Neural progenitor cell (in vitro differentiated cells): ENCODE results near the gene CCDC106. TPM values are rescaled to one million over a fixed set of nuclear protein-coding genes. Genes with fewer than 3 reads are reported as not detected.

Source experiments
- DNase-seq: peaks from one replicate; pipeline ENCODE4 v3.0.0-alpha.2; 2016; ENCODE audit warnings: low spot score
- H2AFZ ChIP-seq: fragments of 200-600 bp; sonication (generic); replicated peaks from 2 replicates; pipeline ENCODE4 v1.6.1; 2016; ENCODE audit warnings: antibody characterized with exemption
- H3F3A ChIP-seq: fragments of 200-600 bp; sonication (generic); 2 replicates; pipeline ENCODE4 v1.6.1; 2016; ENCODE audit warnings: antibody characterized with exemption, low read depth
- H3K27ac ChIP-seq: fragments of 200-600 bp; sonication (generic); 2 replicates; pipeline ENCODE4 v1.5.1; 2016; ENCODE audit warnings: mild to moderate bottlenecking
- H3K27me3 ChIP-seq: fragments of 200-600 bp; sonication (generic); 2 replicates; pipeline ENCODE4 v1.6.1; 2016; ENCODE audit warnings: mild to moderate bottlenecking, moderate library complexity
- H3K36me3 ChIP-seq: fragments of 200-600 bp; sonication (generic); 2 replicates; pipeline ENCODE4 v1.5.1; 2016
- H3K4me1 ChIP-seq: fragments of 200-600 bp; sonication (generic); 2 replicates; pipeline ENCODE4 v1.6.1; 2016; ENCODE audit warnings: mixed run types
- H3K4me2 ChIP-seq: fragments of 200-600 bp; sonication (generic); 2 replicates; pipeline ENCODE4 v1.6.1; 2016
- H3K4me3 ChIP-seq: fragments of 200-600 bp; sonication (generic); 2 replicates; pipeline ENCODE4 v1.5.1; 2016
- H3K79me2 ChIP-seq: fragments of 200-600 bp; sonication (generic); 2 replicates; pipeline ENCODE4 v1.6.1; 2016; ENCODE audit warnings: low read depth
- H3K9ac ChIP-seq: fragments of 200-600 bp; sonication (generic); 2 replicates; pipeline ENCODE4 v1.6.1; 2016
- H3K9me3 ChIP-seq: fragments of 200-600 bp; sonication (generic); 2 replicates; pipeline ENCODE4 v1.5.1; 2016; ENCODE audit warnings: low read depth
- H4K20me1 ChIP-seq: fragments of 200-600 bp; sonication (generic); 2 replicates; pipeline ENCODE4 v1.6.1; 2016; ENCODE audit warnings: low read depth
- H3K27ac Mint-ChIP-seq: 3 replicates; pipeline ENCODE4 v1.8.0; 2021; ENCODE audit warnings: mixed read lengths
- H3K27me3 Mint-ChIP-seq: 2 replicates; pipeline ENCODE4 v1.8.0; 2022; ENCODE audit warnings: low read depth, mild to moderate bottlenecking, inconsistent platforms, moderate library complexity, mixed read lengths; ENCODE audit not compliant: insufficient read depth
- H3K36me3 Mint-ChIP-seq: 3 replicates; pipeline ENCODE4 v1.8.0; 2021; ENCODE audit warnings: mixed read lengths
- H3K4me1 Mint-ChIP-seq: 3 replicates; pipeline ENCODE4 v1.8.0; 2021; ENCODE audit warnings: mixed read lengths
- H3K4me3 Mint-ChIP-seq: 3 replicates; pipeline ENCODE4 v1.8.0; 2021; ENCODE audit warnings: mild to moderate bottlenecking, moderate library complexity, mixed read lengths
- H3K9me3 Mint-ChIP-seq: 3 replicates; pipeline ENCODE4 v1.8.0; 2020; ENCODE audit warnings: mixed read lengths
- EZH2 ChIP-seq: fragments of 200-600 bp; sonication (generic); IDR thresholded peaks from 2 replicates; pipeline ENCODE4 v1.6.1; 2017; ENCODE audit warnings: antibody characterized with exemption, mild to moderate bottlenecking, moderate library complexity
- EZH2phosphoT487 ChIP-seq: fragments of 200-600 bp; sonication (generic); IDR thresholded peaks from 2 replicates; pipeline ENCODE4 v1.6.1; 2017; ENCODE audit warnings: antibody characterized with exemption
- total RNA-seq: library from RNA; depleted of rRNA; stranded (reverse); fragments of >200 nt; gene quantifications from 2 replicates; pipeline ENCODE4 v1.2.3, GENCODE V29; 2015; ENCODE audit warnings: low replicate concordance
- TF ChIP-seq, protein P1 (sequence below): fragments of 200-600 bp; sonication (generic); IDR thresholded peaks from 2 replicates; pipeline ENCODE4 v1.5.1; 2017; ENCODE audit warnings: antibody characterized with exemption, mild to moderate bottlenecking

The CCDC106 gene
- total RNA-seq, 1 donor from 2014 or later = 7.6 TPM

DNA sequence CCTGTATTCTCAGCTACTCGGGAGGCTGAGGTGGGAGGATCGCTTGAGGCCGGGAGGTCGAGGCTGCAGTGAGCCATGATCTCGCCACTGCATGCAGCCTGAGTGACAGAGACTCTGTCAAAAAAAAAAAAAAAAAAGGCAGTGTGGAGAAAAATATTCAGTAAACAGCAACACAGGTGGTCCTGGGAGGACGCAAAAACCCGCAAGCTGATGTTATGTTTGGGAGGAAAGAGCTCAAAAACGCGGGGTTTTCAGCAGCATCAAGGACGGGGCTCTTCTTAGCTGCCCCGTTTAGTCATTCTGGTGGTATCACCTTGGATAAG is 23.0 kb upstream of the CCDC106 start:
- H3K79me2 ChIP-seq = peaks cover 12% of the 10 kb centered on the region
- peaks cover 7% of the 10 kb centered on the region for H3K36me3 Mint-ChIP-seq
- peak overlapping the region; percentile 80 for H3K4me3 ChIP-seq
- no peak overlapping the region for H3K27ac ChIP-seq
- TF ChIP-seq, protein P1, sequence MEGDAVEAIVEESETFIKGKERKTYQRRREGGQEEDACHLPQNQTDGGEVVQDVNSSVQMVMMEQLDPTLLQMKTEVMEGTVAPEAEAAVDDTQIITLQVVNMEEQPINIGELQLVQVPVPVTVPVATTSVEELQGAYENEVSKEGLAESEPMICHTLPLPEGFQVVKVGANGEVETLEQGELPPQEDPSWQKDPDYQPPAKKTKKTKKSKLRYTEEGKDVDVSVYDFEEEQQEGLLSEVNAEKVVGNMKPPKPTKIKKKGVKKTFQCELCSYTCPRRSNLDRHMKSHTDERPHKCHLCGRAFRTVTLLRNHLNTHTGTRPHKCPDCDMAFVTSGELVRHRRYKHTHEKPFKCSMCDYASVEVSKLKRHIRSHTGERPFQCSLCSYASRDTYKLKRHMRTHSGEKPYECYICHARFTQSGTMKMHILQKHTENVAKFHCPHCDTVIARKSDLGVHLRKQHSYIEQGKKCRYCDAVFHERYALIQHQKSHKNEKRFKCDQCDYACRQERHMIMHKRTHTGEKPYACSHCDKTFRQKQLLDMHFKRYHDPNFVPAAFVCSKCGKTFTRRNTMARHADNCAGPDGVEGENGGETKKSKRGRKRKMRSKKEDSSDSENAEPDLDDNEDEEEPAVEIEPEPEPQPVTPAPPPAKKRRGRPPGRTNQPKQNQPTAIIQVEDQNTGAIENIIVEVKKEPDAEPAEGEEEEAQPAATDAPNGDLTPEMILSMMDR = no peak
- no peak for TF ChIP-seq EZH2
- TF ChIP-seq EZH2phosphoT487 = no peak
- H3K9me3 ChIP-seq = no peaks in the 10 kb centered on the region
- H3F3A ChIP-seq = peaks cover 21% of the 10 kb centered on the region
- no peak overlapping the region for H3K9ac ChIP-seq
- DNase-seq = no peak
- peak overlapping the region; percentile 93 for H3K27ac Mint-ChIP-seq
- H3K4me1 Mint-ChIP-seq = peaks cover 20% of the 10 kb centered on the region
- peaks cover 5% of the 10 kb centered on the region for H3K4me1 ChIP-seq
- H3K27me3 ChIP-seq = no peaks in the 10 kb centered on the region
- peak overlapping the region; percentile 78 for H2AFZ ChIP-seq
- peaks cover 2% of the 10 kb centered on the region for H3K27me3 Mint-ChIP-seq
- no peaks in the 10 kb centered on the region for H3K9me3 Mint-ChIP-seq
- no peaks in the 10 kb centered on the region for H3K36me3 ChIP-seq
- peak overlapping the region; percentile 77 for H3K4me2 ChIP-seq
- peak overlapping the region; percentile 90 for H3K4me3 Mint-ChIP-seq
- peaks cover 12% of the 10 kb centered on the region for H4K20me1 ChIP-seq

DNA sequence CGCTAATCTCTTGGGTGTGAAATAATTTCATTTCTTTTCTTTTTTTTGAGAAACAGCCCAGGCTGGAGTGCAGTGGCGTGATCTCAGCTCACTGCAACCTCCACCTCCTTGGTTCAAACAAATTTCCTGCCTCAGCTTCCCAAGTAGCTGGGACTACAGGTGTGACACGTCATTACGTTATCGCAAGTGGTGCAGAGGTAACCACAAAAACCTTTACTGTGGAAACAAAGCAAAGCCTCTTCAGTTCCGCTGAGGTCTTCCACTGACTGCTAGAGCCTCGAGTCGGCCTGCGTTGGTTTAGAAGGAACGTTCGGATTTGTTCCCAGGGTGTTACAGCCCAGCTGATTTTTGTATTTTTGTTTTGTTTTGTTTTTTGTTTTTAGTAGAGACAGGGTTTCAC is 21.7 kb upstream of the CCDC106 start:
- Mint-ChIP-seq H3K4me1 (peaks cover 20% of the 10 kb centered on the region), H3K27ac (no peak overlapping the region), H3K36me3 (no peaks in the 10 kb centered on the region), H3K9me3 (no peaks in the 10 kb centered on the region), H3K4me3 (no peak overlapping the region), H3K27me3 (peaks cover 2% of the 10 kb centered on the region)
- H3F3A ChIP-seq = peaks cover 21% of the 10 kb centered on the region
- no peak overlapping the region for H2AFZ ChIP-seq
- no peak overlapping the region for H3K4me3 ChIP-seq
- H3K79me2 ChIP-seq = peaks cover 12% of the 10 kb centered on the region
- no peak overlapping the region for H3K27ac ChIP-seq
- no peaks in the 10 kb centered on the region for H3K36me3 ChIP-seq
- DNase-seq = no peak
- no peak overlapping the region for H3K4me2 ChIP-seq
- H4K20me1 ChIP-seq = peaks cover 12% of the 10 kb centered on the region
- no peak overlapping the region for H3K9ac ChIP-seq
- no peaks in the 10 kb centered on the region for H3K27me3 ChIP-seq
- H3K9me3 ChIP-seq = no peaks in the 10 kb centered on the region
- peaks cover 5% of the 10 kb centered on the region for H3K4me1 ChIP-seq
- TF ChIP-seq, protein P1 = no peak
- TF ChIP-seq EZH2phosphoT487 = no peak
- TF ChIP-seq EZH2 = no peak

DNA sequence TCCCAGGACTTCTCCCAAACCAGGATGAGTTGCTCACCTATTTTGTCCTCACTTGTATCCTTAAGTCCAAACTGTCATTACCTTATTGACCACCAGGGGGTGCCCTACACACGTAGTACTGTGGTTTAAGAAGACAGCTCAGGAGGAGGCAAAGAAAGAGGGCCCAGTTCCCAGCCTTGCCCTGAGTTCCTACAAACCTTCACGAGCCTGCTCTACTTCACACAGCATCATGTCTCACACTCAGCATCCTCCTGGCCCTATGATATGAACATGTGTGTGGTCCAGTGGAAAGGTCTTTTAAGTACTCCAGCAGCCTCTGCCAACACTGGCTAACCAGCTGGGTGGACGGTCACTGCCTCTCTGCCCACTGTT is 15.6 kb upstream of the CCDC106 start:
- H3K4me3 Mint-ChIP-seq = peak overlapping the region; percentile 2
- no peak overlapping the region for H3K27ac Mint-ChIP-seq
- no peak overlapping the region for H3K27ac ChIP-seq

More for the DNA sequence above, 15.6 kb upstream of the CCDC106 start:
- Histone ChIP-seq H3K9ac (no peak overlapping the region), H3K27me3 (no peaks in the 10 kb centered on the region), H3K4me1 (peaks cover 6% of the 10 kb centered on the region), H3K79me2 (peaks cover 24% of the 10 kb centered on the region), H3K4me3 (no peak overlapping the region), H3K4me2 (no peak overlapping the region), H4K20me1 (peaks cover 12% of the 10 kb centered on the region), H2AFZ (no peak overlapping the region), H3F3A (peaks cover 15% of the 10 kb centered on the region), H3K36me3 (no peaks in the 10 kb centered on the region), H3K9me3 (no peaks in the 10 kb centered on the region)
- Mint-ChIP-seq H3K9me3 (no peaks in the 10 kb centered on the region), H3K4me1 (peaks cover 26% of the 10 kb centered on the region), H3K27me3 (peaks cover 13% of the 10 kb centered on the region), H3K36me3 (no peaks in the 10 kb centered on the region)
- TF ChIP-seq EZH2 (peak; percentile 26), EZH2phosphoT487 (no peak)
- TF ChIP-seq, protein P1 = peak; percentile 91
- DNase-seq = peak; percentile 97
